BE2C (cell line): ENCODE results near the gene ARMC9.

Experiments used
- DNase-seq: peaks from one replicate; pipeline ENCODE4 v3.0.0-alpha.2; 2020
- H3K27me3 ChIP-seq: fragments of 250-450 bp; sonication (Bioruptor Pico); 2 replicates; pipeline ENCODE4 v1.5.1; 2020; ENCODE audit warnings: mild to moderate bottlenecking
- H3K36me3 ChIP-seq: fragments of 250-450 bp; sonication (Bioruptor Pico); 2 replicates; pipeline ENCODE4 v1.5.1; 2020; ENCODE audit warnings: mild to moderate bottlenecking
- H3K4me1 ChIP-seq: fragments of 250-450 bp; sonication (Bioruptor Pico); 2 replicates; pipeline ENCODE4 v1.5.1; 2020
- H3K4me3 ChIP-seq: 2 replicates; pipeline ENCODE4 v1.5.1; 2011; ENCODE audit warnings: low read depth, low read length
- H3K9me3 ChIP-seq: fragments of 250-450 bp; sonication (Bioruptor Pico); 2 replicates; pipeline ENCODE4 v1.5.1; 2020
- CTCF ChIP-seq: IDR thresholded peaks from 2 replicates; pipeline ENCODE4 v1.5.1; 2012; ENCODE audit warnings: mild to moderate bottlenecking, low read depth, low read length

Gene ARMC9

GRCh38 chr2:231186325-231186724, 12.1 kb upstream of the ARMC9 start:
- Histone ChIP-seq H3K9me3 (no peaks in the 10 kb centered on the region), H3K4me1 (peaks cover 18% of the 10 kb centered on the region), H3K36me3 (no peaks in the 10 kb centered on the region), H3K27me3 (no peaks in the 10 kb centered on the region), H3K4me3 (no peak overlapping the region)
- DNase-seq: no peak
- TF ChIP-seq CTCF: no peak

- H3K9me3 ChIP-seq: no peaks in the 10 kb centered on the region
- H3K4me3 ChIP-seq: no peak overlapping the region
- no peaks in the 10 kb centered on the region for H3K27me3 ChIP-seq
- peak; percentile 79 for DNase-seq
- no peak for TF ChIP-seq CTCF
- H3K4me1 ChIP-seq: peaks cover 17% of the 10 kb centered on the region
- H3K36me3 ChIP-seq: no peaks in the 10 kb centered on the region
These were observed 10.5 kb upstream of the ARMC9 start for GRCh38 chr2:231187736-231188505.

- Histone ChIP-seq H3K4me1 (peaks cover 17% of the 10 kb centered on the region), H3K27me3 (no peaks in the 10 kb centered on the region), H3K36me3 (no peaks in the 10 kb centered on the region), H3K9me3 (no peaks in the 10 kb centered on the region), H3K4me3 (no peak overlapping the region)
- no peak for DNase-seq
- TF ChIP-seq CTCF: no peak
These were observed 9.8 kb upstream of the ARMC9 start for GRCh38 chr2:231188506-231189170.

GRCh38 chr2:231189171-231189530, 9.3 kb upstream of the ARMC9 start:
- no peak for DNase-seq
- peaks cover 17% of the 10 kb centered on the region for H3K4me1 ChIP-seq
- TF ChIP-seq CTCF: no peak
- no peak overlapping the region for H3K4me3 ChIP-seq
- H3K36me3 ChIP-seq: no peaks in the 10 kb centered on the region
- no peaks in the 10 kb centered on the region for H3K9me3 ChIP-seq
- no peaks in the 10 kb centered on the region for H3K27me3 ChIP-seq

- no peaks in the 10 kb centered on the region for H3K36me3 ChIP-seq
- H3K4me1 ChIP-seq: peaks cover 17% of the 10 kb centered on the region
- no peaks in the 10 kb centered on the region for H3K27me3 ChIP-seq
- no peak overlapping the region for H3K4me3 ChIP-seq
- no peak for DNase-seq
- TF ChIP-seq CTCF: no peak
- no peaks in the 10 kb centered on the region for H3K9me3 ChIP-seq
These were observed 8.6 kb upstream of the ARMC9 start for GRCh38 chr2:231189571-231190495.
